CD4-positive, alpha-beta T cell (primary cell): Measurements from ENCODE around the gene PVALEF. TPM values are rescaled to one million over a fixed set of nuclear protein-coding genes. Genes with fewer than 3 reads are reported as not detected.

Experiments used
- ATAC-seq: fragments of 200-7000 bp; cut with Tn5 transposase; one replicate; pipeline ENCODE4 v1.10.0; 2022; ENCODE audit warnings: mild to moderate bottlenecking; ENCODE audit not compliant: poor library complexity
- CTCF ChIA-PET: fragments of 350-600 bp; sonication (Branson Sonifier 250); formaldehyde crosslinking; loops from one replicate; lab custom pipeline; 2021; ENCODE audit warnings: antibody characterized with exemption, inconsistent platforms; lab: Charles Lee
- POLR2A ChIA-PET: fragments of 350-600 bp; sonication (Branson Sonifier 250); formaldehyde crosslinking; loops from one replicate; lab custom pipeline; 2021; ENCODE audit warnings: antibody characterized with exemption, inconsistent platforms; lab: Charles Lee
- DNase-seq, 14 experiments: peaks; one replicate each; pipeline ENCODE4 v3.0.0-alpha.2; 2013 to 2020; ENCODE audit warnings: mixed read lengths in 2 of 14
- H3K27ac ChIP-seq, 2 donors: one replicate each; pipeline versions ENCODE4 v1.5.1 to v1.7.0; 2013; ENCODE audit warnings: low read length in 2 of 2, low read depth in 1 of 2, mild to moderate bottlenecking in 1 of 2
- H3K27me3 ChIP-seq, 2 experiments: 1 replicate in 1 of 2; 2 replicates in 1 of 2; pipeline versions ENCODE4 v1.6.1 to v1.7.0; 2013; ENCODE audit warnings: low read length in 2 of 2, control low read depth in 1 of 2, mild to moderate bottlenecking in 1 of 2, moderate library complexity in 1 of 2; ENCODE audit not compliant: insufficient read depth in 2 of 2, control insufficient read depth in 1 of 2
- H3K36me3 ChIP-seq: one replicate; pipeline ENCODE4 v1.6.1; 2013; ENCODE audit warnings: low read length, control low read depth; ENCODE audit not compliant: insufficient read depth
- H3K4me1 ChIP-seq: one replicate; pipeline ENCODE4 v1.6.1; 2013; ENCODE audit warnings: low read length, control low read depth; ENCODE audit not compliant: insufficient read depth
- H3K4me3 ChIP-seq: one replicate; pipeline ENCODE4 v1.5.1; 2013; ENCODE audit warnings: mild to moderate bottlenecking, low read length, moderate library complexity
- H3K9me3 ChIP-seq, 2 experiments: 1 replicate in 1 of 2; 2 replicates in 1 of 2; pipeline versions ENCODE4 v1.6.1 to v1.7.0; 2013; ENCODE audit warnings: low read length in 2 of 2, mild to moderate bottlenecking in 2 of 2, control low read depth in 1 of 2, moderate library complexity in 1 of 2; ENCODE audit not compliant: control insufficient read depth in 1 of 2, insufficient read depth in 1 of 2
- H3K27ac Mint-ChIP-seq: one replicate; pipeline ENCODE4 v1.8.0; 2020; ENCODE audit warnings: mixed read lengths
- H3K27me3 Mint-ChIP-seq: one replicate; pipeline ENCODE4 v1.8.0; 2021; ENCODE audit warnings: mixed read lengths
- H3K36me3 Mint-ChIP-seq: one replicate; pipeline ENCODE4 v1.8.0; 2021; ENCODE audit warnings: low read depth, mixed read lengths
- H3K4me1 Mint-ChIP-seq: one replicate; pipeline ENCODE4 v1.8.0; 2021; ENCODE audit warnings: low read depth, mixed read lengths
- H3K4me3 Mint-ChIP-seq: one replicate; pipeline ENCODE4 v1.8.0; 2020; ENCODE audit warnings: mild to moderate bottlenecking, mixed read lengths
- H3K9me3 Mint-ChIP-seq: one replicate; pipeline ENCODE4 v1.8.0; 2020; ENCODE audit warnings: mixed read lengths
- intact Hi-C, 2 experiments: fragments of 100-400 bp; cut with DNase I in 1 of 2; cut with micrococcal nuclease in 1 of 2; formaldehyde crosslinking; loops; one replicate each; pipeline versions ENCODE4 v1.15.1 to v1.9.0; 2023 to 2025; cut with DNase I, micrococcal nuclease
- polyA plus RNA-seq, 2 donors: library from polyadenylated mRNA; unstranded; fragments of 120-200 nt; gene quantifications; one replicate each; pipeline ENCODE4 v1.2.1, GENCODE V29; 2013
- total RNA-seq, 174 experiments: library from RNA in 2 of 174; stranded (reverse) in 2 of 174; gene quantifications; one replicate each; pipeline ENCODE4 v1.2.3 and lab custom pipeline; 2021 to 2026
- TF ChIP-seq, protein P1 (sequence below): fragments of 200-600 bp; IDR thresholded peaks from one replicate; pipeline ENCODE4 v1.8.0; 2022; ENCODE audit warnings: antibody characterized with exemption, mild to moderate bottlenecking

PVALEF gene
- not detected for total RNA-seq
- not detected for polyA plus RNA-seq (2013, experiment 1 of 2)
- not detected for polyA plus RNA-seq (2013, experiment 2 of 2)
- 0 to 0.19 (median 0) reads per million in 172 experiments for total RNA-seq (lab: John Stamatoyannopoulos, UW)

DNA sequence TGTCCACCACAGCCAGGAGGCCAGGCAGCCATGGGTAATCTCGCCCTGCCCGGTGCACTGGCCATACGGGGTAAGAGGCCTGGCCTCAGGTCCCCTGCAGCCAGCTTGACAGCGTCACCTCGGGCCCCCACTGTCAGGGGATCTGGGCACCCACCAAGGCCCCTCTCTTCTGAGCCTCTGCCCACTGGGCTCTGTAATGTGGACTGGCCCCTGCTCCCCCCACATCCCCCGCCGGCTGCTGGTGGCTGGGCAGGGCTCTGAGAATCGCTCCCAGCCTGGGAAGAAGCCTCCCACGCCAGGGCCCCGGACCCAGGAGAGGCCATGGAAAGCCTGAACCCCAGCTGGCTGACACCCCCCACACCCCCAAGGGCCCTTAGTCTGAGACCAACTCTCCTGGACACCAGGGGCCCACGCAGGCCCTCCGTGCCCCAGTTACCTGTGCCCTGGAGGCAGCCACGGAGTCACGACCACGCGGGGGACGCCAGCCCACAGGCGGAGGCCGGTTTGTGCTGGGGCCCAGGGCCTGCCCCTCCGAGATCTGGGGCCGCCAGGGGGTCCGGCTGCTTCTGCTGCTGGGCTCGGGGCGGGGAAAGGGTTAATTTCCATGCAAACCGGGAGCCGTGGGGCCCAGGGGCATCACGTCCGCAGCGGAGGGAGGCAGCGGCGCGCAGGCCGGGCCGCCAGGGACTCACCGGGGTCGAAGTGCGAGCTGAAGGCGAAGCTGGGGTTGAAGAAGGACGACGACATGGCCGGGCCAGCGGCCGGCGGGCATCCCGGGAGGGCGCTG lies at the start of gene PVALEF:
Gene PVALEF (plus strand): TSS at position 262 of the 787 bp plus-strand sequence. CDS start 15,720 bp downstream, outside the sequence.
- peaks cover 0 to 42% of the 10 kb centered on the region in 2 experiments for H3K9me3 ChIP-seq
- ATAC-seq = no peak
- ChIA-PET CTCF (interaction anchor here (0.5 kb wide), 1 partner anchor 11 kb away, joined by 3 read pairs; no protein-coding TSS in a partner anchor), POLR2A (no interaction called here)
- H3K4me1 Mint-ChIP-seq = peaks cover 4% of the 10 kb centered on the region
- H3K27ac ChIP-seq = no peak within 1 kb of the TSS
- peak within 1 kb of the TSS; percentile 20 for H3K4me3 Mint-ChIP-seq
- no peak for DNase-seq
- TF ChIP-seq, protein P1, sequence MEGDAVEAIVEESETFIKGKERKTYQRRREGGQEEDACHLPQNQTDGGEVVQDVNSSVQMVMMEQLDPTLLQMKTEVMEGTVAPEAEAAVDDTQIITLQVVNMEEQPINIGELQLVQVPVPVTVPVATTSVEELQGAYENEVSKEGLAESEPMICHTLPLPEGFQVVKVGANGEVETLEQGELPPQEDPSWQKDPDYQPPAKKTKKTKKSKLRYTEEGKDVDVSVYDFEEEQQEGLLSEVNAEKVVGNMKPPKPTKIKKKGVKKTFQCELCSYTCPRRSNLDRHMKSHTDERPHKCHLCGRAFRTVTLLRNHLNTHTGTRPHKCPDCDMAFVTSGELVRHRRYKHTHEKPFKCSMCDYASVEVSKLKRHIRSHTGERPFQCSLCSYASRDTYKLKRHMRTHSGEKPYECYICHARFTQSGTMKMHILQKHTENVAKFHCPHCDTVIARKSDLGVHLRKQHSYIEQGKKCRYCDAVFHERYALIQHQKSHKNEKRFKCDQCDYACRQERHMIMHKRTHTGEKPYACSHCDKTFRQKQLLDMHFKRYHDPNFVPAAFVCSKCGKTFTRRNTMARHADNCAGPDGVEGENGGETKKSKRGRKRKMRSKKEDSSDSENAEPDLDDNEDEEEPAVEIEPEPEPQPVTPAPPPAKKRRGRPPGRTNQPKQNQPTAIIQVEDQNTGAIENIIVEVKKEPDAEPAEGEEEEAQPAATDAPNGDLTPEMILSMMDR = no peak
- H3K27ac Mint-ChIP-seq = no peak within 1 kb of the TSS
- no peak within 1 kb of the TSS for H3K4me3 ChIP-seq
- peaks cover 15% of the 10 kb centered on the region for H3K4me1 ChIP-seq
- intact Hi-C loops = no loop called here
- peaks cover 30% of the 10 kb centered on the region in 2 experiments for H3K27me3 ChIP-seq
- no peaks in the 10 kb centered on the region for H3K9me3 Mint-ChIP-seq
- H3K36me3 ChIP-seq = no peaks in the 10 kb centered on the region
- no peaks in the 10 kb centered on the region for H3K36me3 Mint-ChIP-seq
- peaks cover 24% of the 10 kb centered on the region for H3K27me3 Mint-ChIP-seq

DNA sequence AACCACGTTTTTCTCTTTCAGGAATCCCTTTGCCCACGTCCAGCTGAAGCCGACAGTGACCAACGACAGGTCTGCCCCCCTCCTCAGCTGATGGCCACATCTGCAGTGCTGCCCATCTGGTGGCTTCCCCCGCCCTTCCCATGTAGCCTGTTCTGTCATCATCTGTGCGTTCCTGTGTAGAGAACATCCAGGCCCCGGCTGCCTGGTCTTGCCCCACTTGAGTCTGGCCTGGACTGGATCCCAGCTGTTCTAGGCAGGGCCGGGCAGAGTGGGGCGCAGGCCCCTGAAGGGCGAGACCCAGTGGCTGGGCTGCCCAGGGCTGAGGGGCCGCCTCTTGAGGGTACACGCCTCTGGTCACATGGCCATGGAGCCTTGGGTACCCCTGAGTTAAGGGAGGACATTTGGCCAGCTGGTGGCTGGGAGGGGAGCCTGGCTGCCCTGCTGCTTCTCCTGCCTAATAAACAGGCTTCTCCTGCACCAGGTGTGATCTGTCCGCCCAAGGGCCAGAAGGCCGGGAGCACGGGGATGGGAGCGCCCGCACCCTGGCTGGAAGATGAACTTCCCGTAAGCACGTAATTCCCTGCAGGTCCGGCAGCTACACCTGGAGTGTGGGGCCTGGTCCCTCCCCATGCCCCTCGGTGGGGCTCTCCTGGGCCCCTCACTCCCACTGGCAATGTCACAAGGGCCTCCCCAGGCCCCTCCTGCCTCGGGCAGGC lies 49.4 kb upstream of the PVALEF start:
- TF ChIP-seq, protein P1 = no peak
- Histone ChIP-seq H3K27ac (no peak overlapping the region), H3K27me3 (no peaks in the 10 kb centered on the region), H3K4me1 (peaks cover 14% of the 10 kb centered on the region), H3K36me3 (no peaks in the 10 kb centered on the region), H3K4me3 (no peak overlapping the region), H3K9me3 (peaks cover 0 to 13% of the 10 kb centered on the region in 2 experiments)
- H3K9me3 Mint-ChIP-seq = no peaks in the 10 kb centered on the region
- no peaks in the 10 kb centered on the region for H3K27me3 Mint-ChIP-seq
- intact Hi-C loops = no loop called here
- CTCF ChIA-PET = interaction anchor here (4.8 kb wide), 1 partner anchor 14 kb away, joined by 13 read pairs; no protein-coding TSS in a partner anchor
- DNase-seq (no peak), ATAC-seq (no peak)
- H3K27ac Mint-ChIP-seq = no peak overlapping the region
- no peaks in the 10 kb centered on the region for H3K4me1 Mint-ChIP-seq
- H3K4me3 Mint-ChIP-seq = no peak overlapping the region
- POLR2A ChIA-PET = no interaction called here
- H3K36me3 Mint-ChIP-seq = no peaks in the 10 kb centered on the region

DNA sequence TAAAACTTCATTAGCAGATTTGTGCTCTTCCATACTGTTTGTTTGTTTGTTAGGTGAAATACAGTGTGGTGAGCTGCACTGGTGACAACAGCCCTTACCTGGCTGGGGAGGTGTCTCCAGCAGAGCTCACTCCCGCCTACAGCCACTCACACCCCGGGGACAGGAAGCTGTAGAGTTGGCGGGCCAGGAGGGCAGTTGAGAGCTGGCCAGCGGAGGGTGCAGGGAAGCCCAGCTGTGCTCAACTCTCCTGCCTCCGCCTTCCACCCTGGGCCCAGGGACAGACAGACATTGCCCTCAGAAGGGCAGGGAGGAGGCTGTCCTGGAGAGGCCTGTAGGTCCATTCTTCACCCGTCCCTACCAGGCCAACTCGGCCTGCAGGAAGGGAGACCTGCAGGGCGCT lies 48.6 kb upstream of the PVALEF start:
- CTCF ChIA-PET = interaction anchor here (4.8 kb wide), 1 partner anchor 15 kb away, joined by 13 read pairs; no protein-coding TSS in a partner anchor
- TF ChIP-seq, protein P1 = no peak
- POLR2A ChIA-PET = no interaction called here
- H3K4me1 Mint-ChIP-seq = no peaks in the 10 kb centered on the region
- DNase-seq (no peak), ATAC-seq (no peak)
- Histone ChIP-seq H3K27me3 (no peaks in the 10 kb centered on the region), H3K4me1 (peaks cover 14% of the 10 kb centered on the region), H3K36me3 (no peaks in the 10 kb centered on the region), H3K27ac (no peak overlapping the region), H3K9me3 (peaks cover 0 to 13% of the 10 kb centered on the region in 2 experiments), H3K4me3 (no peak overlapping the region)
- intact Hi-C loops = no loop called here
- H3K36me3 Mint-ChIP-seq = no peaks in the 10 kb centered on the region
- H3K4me3 Mint-ChIP-seq = no peak overlapping the region
- no peaks in the 10 kb centered on the region for H3K9me3 Mint-ChIP-seq
- H3K27ac Mint-ChIP-seq = no peak overlapping the region
- no peaks in the 10 kb centered on the region for H3K27me3 Mint-ChIP-seq
